Anterior cingulate cortex (tissue), 58 donors: Measurements from ENCODE around the gene IMPDH2.

Source experiments
- DNase-seq, 58 donors: peaks; one replicate each; lab custom pipeline; 2025; lab: John Stamatoyannopoulos, UW

The IMPDH2 gene

DNA sequence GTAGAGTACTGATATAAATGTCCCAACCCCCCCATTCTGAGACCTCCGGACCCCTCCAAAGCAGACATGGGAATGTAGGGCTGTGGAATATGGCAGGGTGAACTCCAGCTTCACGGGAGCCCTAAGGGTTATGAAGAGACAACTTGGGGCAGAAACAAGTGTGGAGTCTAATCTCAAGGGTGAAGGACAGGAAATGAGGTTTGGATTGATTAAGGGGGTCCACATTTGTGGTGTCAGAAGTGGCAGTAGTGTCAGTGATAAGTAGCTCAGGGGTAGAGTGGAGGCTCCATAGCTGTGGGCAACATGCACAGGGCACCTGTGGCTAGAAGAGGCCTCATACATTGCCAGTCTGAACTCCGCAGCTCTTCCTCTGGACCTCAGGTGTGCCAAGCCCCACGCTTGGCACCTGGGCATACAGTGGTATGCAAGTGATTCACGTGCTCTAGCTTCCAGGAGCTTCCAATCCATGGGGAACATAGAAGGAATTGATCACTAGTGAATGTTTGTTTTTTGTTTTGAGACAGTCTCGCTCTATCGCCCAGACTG is 43.3 kb downstream of the IMPDH2 start:
- DNase-seq = no peak

DNA sequence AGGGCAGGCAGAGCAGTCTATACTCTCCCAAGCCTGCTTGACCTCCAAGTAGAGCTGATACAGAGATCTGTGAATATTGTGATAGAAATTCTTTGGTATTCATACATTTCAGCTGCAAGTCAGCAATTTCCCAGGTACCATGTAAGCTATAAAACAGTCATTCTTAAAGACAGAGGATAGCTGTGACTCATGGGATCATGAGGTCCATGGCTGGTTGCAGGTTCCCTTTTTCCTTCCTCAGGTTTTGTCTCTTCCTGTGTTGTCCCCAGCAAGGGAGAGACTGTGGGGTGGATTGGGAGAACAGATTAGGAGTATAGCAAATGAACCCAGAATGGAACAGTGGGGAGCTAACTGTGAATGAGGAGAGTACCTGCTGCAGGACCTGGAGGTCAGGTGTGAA is 44.5 kb downstream of the IMPDH2 start:
- DNase-seq = no peak

DNA sequence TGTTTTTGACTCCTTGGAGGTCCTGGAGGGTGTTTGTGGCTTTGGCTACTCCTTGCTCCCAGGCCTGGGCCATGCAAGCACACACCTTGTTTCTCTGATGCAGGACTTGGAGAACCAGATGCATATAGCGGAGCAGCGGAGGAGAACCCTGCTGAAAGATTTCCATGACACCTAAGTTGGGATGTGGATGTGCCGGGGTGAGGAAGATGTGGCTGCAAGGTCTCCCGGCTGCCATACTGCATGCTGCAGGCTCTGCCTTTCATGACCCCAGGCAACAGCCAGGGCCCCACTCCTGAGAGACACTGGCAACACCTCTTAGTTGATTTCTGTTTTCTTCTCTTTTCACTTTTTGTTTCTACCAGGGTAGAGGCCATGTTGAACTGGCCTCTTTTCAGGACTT is 46.1 kb downstream of the IMPDH2 start:
- no peak for DNase-seq

DNA sequence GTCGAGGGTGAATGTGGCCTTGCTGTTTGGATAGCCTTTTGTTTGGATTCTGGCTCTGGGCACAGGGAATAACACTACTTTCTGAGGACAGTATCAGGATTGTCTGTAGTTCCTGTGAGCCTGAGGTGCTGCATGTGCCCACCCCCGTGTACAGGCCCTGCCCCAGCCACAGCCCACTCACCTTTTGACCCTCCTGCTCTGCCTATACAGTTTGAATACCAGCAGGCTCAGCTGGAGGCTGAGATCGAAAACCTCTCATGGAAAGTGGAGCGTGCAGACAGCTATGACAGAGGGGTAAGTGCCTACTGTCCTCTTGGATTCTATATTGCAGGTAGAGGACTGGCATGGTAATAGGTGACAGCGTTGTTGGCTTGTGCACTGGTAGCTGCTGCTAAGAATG is 46.5 kb downstream of the IMPDH2 start:
- DNase-seq = no peak

DNA sequence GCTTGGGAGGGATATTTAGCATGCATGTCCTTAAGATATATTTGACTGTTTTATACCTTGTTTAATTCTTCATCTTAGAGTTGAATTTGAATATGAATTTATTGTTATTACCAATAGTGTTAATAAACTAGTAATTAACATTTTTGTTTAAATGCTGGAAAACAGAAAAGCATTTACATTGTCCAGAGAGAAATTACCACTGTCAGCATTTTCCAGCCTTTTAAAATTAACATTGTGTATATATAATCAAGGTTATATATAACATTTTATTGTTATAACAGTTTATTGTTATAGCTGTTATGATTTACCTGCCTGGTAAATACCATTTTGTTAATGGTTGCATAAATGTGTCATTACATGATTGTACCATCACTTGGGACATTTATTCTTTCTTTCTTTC is 47.2 kb downstream of the IMPDH2 start:
- DNase-seq = no peak

DNA sequence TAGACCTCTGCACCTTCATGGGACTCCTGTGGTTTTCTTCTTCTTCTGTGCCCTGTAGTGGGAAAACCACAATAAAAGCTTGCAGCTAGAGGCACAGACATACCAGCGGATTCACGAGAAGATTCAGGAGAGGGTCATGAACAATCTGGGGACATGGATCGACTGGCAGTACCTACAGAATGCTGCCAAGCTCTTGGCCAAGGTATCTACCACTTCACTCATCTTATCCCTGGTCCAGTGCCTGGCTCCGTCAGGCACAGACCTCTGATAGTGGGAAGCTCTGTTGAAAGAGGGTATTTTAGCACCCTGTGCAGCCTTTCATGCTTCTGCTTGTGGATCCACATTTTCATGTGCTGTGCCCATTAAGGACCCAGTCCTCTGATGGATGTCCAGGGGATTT is 48.9 kb downstream of the IMPDH2 start:
- no peak for DNase-seq

DNA sequence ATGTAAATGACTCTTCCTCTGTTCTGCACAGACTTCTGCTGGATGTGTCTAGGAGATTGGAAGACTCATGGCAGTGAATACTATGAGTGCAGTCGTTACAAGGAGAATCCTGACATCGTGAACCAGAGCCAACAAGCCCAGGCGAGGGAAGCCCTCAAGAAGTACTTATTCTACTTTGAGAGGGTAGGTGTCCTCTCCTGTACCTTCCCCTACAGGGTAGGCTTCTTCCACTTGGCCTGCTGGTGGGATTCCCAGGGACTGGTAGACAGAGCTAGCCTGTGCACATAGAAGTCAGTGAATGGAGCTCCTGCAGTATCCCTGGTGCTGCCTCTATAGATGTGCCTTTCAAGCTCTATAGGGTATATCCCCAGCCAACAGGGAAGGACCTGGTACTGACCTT is 49.7 kb downstream of the IMPDH2 start:
- DNase-seq = no peak
